ENCODE results near the gene ST6GALNAC3. TPM values are rescaled to one million over a fixed set of nuclear protein-coding genes. Genes with fewer than 3 reads are reported as not detected.
"Not testable (repeated sequence)": the region's sequence is repeated elsewhere in the genome, so short reads cannot be mapped to it uniquely, and the experiment has no call there.

Gene ST6GALNAC3
- total RNA-seq, 1 donor from 2014 or later: 5.6 TPM

- H3K27ac ChIP-seq: no peak overlapping the region
- no peaks in the 10 kb centered on the region for H3K4me1 ChIP-seq
- no peak overlapping the region for H3K4me3 ChIP-seq
- no peak for ATAC-seq
- no peak for DNase-seq
- H3K9me3 ChIP-seq: no peaks in the 10 kb centered on the region
- no peaks in the 10 kb centered on the region for H3K27me3 ChIP-seq
- H3K36me3 ChIP-seq: no peaks in the 10 kb centered on the region
- TF ChIP-seq, protein P1, sequence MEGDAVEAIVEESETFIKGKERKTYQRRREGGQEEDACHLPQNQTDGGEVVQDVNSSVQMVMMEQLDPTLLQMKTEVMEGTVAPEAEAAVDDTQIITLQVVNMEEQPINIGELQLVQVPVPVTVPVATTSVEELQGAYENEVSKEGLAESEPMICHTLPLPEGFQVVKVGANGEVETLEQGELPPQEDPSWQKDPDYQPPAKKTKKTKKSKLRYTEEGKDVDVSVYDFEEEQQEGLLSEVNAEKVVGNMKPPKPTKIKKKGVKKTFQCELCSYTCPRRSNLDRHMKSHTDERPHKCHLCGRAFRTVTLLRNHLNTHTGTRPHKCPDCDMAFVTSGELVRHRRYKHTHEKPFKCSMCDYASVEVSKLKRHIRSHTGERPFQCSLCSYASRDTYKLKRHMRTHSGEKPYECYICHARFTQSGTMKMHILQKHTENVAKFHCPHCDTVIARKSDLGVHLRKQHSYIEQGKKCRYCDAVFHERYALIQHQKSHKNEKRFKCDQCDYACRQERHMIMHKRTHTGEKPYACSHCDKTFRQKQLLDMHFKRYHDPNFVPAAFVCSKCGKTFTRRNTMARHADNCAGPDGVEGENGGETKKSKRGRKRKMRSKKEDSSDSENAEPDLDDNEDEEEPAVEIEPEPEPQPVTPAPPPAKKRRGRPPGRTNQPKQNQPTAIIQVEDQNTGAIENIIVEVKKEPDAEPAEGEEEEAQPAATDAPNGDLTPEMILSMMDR (IDR thresholded peaks at IDR 0.05): no peak
- intact Hi-C loops (cut with DNase I): no loop called here
Observed at GRCh38 chr1:76049498-76049897, 25.0 kb upstream of the ST6GALNAC3 start.

GRCh38 chr1:76050073-76050472 lies 24.5 kb upstream of the ST6GALNAC3 start:
- ATAC-seq; DNase-seq; H3K4me3 ChIP-seq; intact Hi-C loops (cut with DNase I); H3K27ac ChIP-seq; H3K4me1 ChIP-seq; H3K9me3 ChIP-seq; H3K36me3 ChIP-seq; H3K27me3 ChIP-seq: not testable (repeated sequence)

DNA sequence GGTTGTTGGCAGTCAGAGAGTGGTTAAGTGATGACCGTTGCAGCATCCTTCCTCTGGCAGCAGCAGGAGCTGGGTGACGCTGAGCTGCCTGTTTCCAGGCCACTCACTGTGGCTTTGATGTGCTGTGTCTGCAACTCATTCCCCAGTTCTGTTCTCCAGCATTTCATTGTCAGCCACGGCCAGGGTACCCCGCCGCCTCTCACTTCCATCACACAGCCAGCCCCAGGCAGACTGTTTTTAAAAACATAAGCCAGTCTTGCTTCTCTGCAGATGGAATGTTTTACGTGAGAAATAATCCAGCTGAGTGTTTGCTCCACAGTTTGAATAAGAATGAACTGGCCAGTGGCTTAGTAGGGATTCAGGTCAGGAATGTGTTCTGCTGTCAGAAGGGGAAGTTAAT lies 21.5 kb upstream of the ST6GALNAC3 start:
- DNase-seq (no peak), ATAC-seq (no peak)
- no peaks in the 10 kb centered on the region for H3K36me3 ChIP-seq
- H3K4me1 ChIP-seq: no peaks in the 10 kb centered on the region
- intact Hi-C loops (cut with DNase I): no loop called here
- H3K27ac ChIP-seq: no peak overlapping the region
- no peak overlapping the region for H3K4me3 ChIP-seq
- TF ChIP-seq, protein P1 (IDR thresholded peaks at IDR 0.05): no peak
- no peaks in the 10 kb centered on the region for H3K27me3 ChIP-seq
- H3K9me3 ChIP-seq: no peaks in the 10 kb centered on the region

DNA sequence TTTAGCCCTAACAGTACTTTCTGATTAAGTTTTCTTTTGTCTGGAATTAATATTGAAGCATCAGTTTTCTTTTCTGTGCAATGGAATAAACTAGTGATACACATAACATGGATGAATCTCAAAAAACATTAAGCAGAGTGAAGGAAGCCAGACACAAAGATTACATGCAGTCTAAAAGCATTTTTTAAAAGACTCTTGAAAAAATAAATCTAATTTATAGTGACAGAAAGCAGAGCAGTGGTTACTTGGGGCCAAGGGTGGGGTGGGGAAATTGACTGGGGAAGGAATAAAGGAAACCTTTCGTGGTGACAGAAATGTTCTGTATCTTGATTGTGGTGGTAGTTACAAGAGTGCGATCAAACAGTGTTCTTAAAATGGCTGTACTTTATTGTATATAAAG lies 20.2 kb upstream of the ST6GALNAC3 start:
- Histone ChIP-seq H3K9me3 (no peaks in the 10 kb centered on the region), H3K4me3 (no peak overlapping the region), H3K27me3 (no peaks in the 10 kb centered on the region), H3K27ac (no peak overlapping the region), H3K4me1 (no peaks in the 10 kb centered on the region), H3K36me3 (no peaks in the 10 kb centered on the region)
- DNase-seq (no peak), ATAC-seq (no peak)
- intact Hi-C loops (cut with DNase I): no loop called here
- TF ChIP-seq, protein P1 (IDR thresholded peaks at IDR 0.05): no peak

DNA sequence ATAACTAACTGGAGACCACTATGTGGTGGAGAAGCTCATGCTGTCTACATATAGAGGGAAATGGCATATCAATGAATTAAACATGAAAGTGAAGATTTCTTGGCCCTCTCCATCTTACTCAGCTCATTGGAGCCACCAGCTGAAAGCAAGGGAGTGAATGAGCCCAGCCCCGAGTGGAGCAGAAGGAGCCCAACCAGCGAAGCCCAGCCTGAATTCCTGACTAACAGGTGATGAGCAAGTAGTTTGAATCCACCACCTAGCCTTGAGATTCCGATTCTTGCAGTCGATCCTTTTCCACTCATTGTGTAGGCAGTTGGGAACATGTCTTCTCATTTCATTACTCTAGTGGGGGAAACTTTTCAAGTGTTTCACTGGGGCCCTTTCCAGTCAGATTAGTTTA lies 18.6 kb upstream of the ST6GALNAC3 start:
- ATAC-seq (no peak), DNase-seq (no peak)
- H3K36me3 ChIP-seq: no peaks in the 10 kb centered on the region
- no peaks in the 10 kb centered on the region for H3K27me3 ChIP-seq
- no peaks in the 10 kb centered on the region for H3K9me3 ChIP-seq
- H3K4me1 ChIP-seq: no peaks in the 10 kb centered on the region
- H3K27ac ChIP-seq: no peak overlapping the region
- H3K4me3 ChIP-seq: no peak overlapping the region
- TF ChIP-seq, protein P1 (IDR thresholded peaks at IDR 0.05): no peak
- intact Hi-C loops (cut with DNase I): no loop called here

- no peaks in the 10 kb centered on the region for H3K4me1 ChIP-seq
- TF ChIP-seq, protein P1 (IDR thresholded peaks at IDR 0.05): no peak
- ATAC-seq: no peak
- H3K4me3 ChIP-seq: no peak overlapping the region
- no peak overlapping the region for H3K27ac ChIP-seq
- intact Hi-C loops (cut with DNase I): no loop called here
- H3K36me3 ChIP-seq: no peaks in the 10 kb centered on the region
- H3K27me3 ChIP-seq: no peaks in the 10 kb centered on the region
- no peaks in the 10 kb centered on the region for H3K9me3 ChIP-seq
- no peak for DNase-seq
Observed at GRCh38 chr1:76059451-76059850, 15.1 kb upstream of the ST6GALNAC3 start.
